ENCODE measurements around the gene FAM78B. TPM values are rescaled to one million over a fixed set of nuclear protein-coding genes. Genes with fewer than 3 reads are reported as not detected.

The FAM78B gene
- total RNA-seq, 4 donors from 2014 or later: 0.21 to 3.3 (median 0.26) TPM; not detected in 1

DNA sequence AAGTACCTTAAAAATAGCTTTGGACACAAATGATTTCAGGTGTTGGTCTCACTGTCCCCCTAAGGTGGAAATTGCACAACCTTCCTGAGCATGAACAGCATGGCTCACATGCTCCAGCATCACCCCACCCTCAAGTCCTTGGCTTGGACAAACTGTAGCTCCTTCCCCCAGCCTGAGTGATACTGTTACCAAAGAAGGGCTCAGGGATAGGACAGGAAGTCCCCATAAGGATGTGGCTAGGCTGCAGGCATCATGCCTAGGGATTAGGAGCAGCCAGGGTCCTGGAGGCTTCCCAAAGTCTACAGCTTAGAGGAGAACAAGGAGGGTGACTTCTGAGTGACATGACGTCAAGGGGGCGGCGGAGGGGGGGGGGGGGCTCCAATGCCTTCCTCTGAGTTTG is 10.1 kb downstream of the FAM78B start:
- TF ChIP-seq CTCF (IDR thresholded peaks at IDR 0.05): no peak
- no peak for TF ChIP-seq POLR2A (IDR thresholded peaks at IDR 0.05)
- Histone ChIP-seq H3K4me3 (no peak overlapping the region), H3K4me1 (no peaks in the 10 kb centered on the region), H3K27me3 (no peaks in the 10 kb centered on the region), H3K9me3 (no peaks in the 10 kb centered on the region), H3K27ac (no peak overlapping the region), H3K36me3 (no peaks in the 10 kb centered on the region)
- DNase-seq: no peak
- intact Hi-C loops (cut with DNase I; ENCODE audit: low total_unique reads): no loop called here

- no peak for TF ChIP-seq CTCF (IDR thresholded peaks at IDR 0.05)
- TF ChIP-seq POLR2A (IDR thresholded peaks at IDR 0.05): no peak
- no peak overlapping the region for H3K4me3 ChIP-seq
- H3K27ac ChIP-seq: no peak overlapping the region
- no peaks in the 10 kb centered on the region for H3K4me1 ChIP-seq
- no peaks in the 10 kb centered on the region for H3K9me3 ChIP-seq
- no peaks in the 10 kb centered on the region for H3K36me3 ChIP-seq
- no peak for DNase-seq
- intact Hi-C loops (cut with DNase I; ENCODE audit: low total_unique reads): no loop called here
- H3K27me3 ChIP-seq: no peaks in the 10 kb centered on the region
These were observed 11.7 kb downstream of the FAM78B start for GRCh38 chr1:166155108-166155507.

GRCh38 chr1:166153525-166154314 is 13.1 kb downstream of the FAM78B start:
- intact Hi-C loops (cut with DNase I; ENCODE audit: low total_unique reads): no loop called here

DNA sequence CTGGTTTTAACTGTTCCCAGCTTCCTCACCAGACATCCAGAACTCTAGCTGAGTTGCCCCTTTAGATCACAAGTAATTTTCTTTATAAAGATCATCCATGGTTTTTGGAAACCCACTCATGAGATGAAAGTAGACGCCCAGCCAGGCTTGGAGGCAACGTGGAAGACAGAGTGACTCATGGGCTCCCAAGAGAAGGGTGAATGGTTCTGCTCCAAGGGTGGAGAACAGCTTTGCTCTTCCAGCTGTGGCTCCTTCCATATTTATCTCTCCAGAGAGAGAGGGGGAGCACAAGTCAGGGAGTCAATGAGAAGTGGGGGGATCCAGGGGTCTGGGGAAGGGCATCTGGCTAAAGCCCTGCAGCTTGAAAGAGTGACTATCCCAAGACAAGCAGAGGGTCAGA is 13.8 kb downstream of the FAM78B start:
- H3K27ac ChIP-seq: no peak overlapping the region
- no peak for DNase-seq
- no peaks in the 10 kb centered on the region for H3K36me3 ChIP-seq
- H3K9me3 ChIP-seq: no peaks in the 10 kb centered on the region
- no peak overlapping the region for H3K4me3 ChIP-seq
- no peaks in the 10 kb centered on the region for H3K27me3 ChIP-seq
- intact Hi-C loops (cut with DNase I; ENCODE audit: low total_unique reads): no loop called here
- no peak for TF ChIP-seq CTCF (IDR thresholded peaks at IDR 0.05)
- no peak for TF ChIP-seq POLR2A (IDR thresholded peaks at IDR 0.05)
- H3K4me1 ChIP-seq: no peaks in the 10 kb centered on the region

More at GRCh38 chr1:166153525-166154314, 13.1 kb downstream of the FAM78B start:
- H3K36me3 ChIP-seq: no peaks in the 10 kb centered on the region
- no peaks in the 10 kb centered on the region for H3K4me1 ChIP-seq
- no peak overlapping the region for H3K27ac ChIP-seq
- H3K4me3 ChIP-seq: no peak overlapping the region
- DNase-seq: no peak
- TF ChIP-seq POLR2A (IDR thresholded peaks at IDR 0.05): no peak
- H3K27me3 ChIP-seq: no peaks in the 10 kb centered on the region
- H3K9me3 ChIP-seq: no peaks in the 10 kb centered on the region

- DNase-seq: no peak
- no peaks in the 10 kb centered on the region for H3K4me1 ChIP-seq
- H3K9me3 ChIP-seq: no peaks in the 10 kb centered on the region
- H3K36me3 ChIP-seq: no peaks in the 10 kb centered on the region
- no peak for TF ChIP-seq CTCF (IDR thresholded peaks at IDR 0.05)
- no peak for TF ChIP-seq POLR2A (IDR thresholded peaks at IDR 0.05)
- intact Hi-C loops (cut with DNase I; ENCODE audit: low total_unique reads): no loop called here
- H3K4me3 ChIP-seq: no peak overlapping the region
- no peaks in the 10 kb centered on the region for H3K27me3 ChIP-seq
- H3K27ac ChIP-seq: no peak overlapping the region
These were observed 15.0 kb downstream of the FAM78B start for GRCh38 chr1:166151804-166152203.
